HepG2 (cell line): Measurements from ENCODE around the gene TADA3. TPM values are rescaled to one million over a fixed set of nuclear protein-coding genes. Genes with fewer than 3 reads are reported as not detected.
A peak's percentile ranks its signal among the peaks of the same experiment; 100 is the strongest.

ENCODE experiments used
- ASH2L ChIP-seq: fragments of 300-600, 200-600 bp; sonication (generic); IDR thresholded peaks from 2 replicates; pipeline ENCODE4 v1.7.0; 2017; ENCODE audit warnings: low read depth, mild to moderate bottlenecking, moderate library complexity, mixed read lengths, low read length; ENCODE audit not compliant: insufficient read length
- E2F5 ChIP-seq: sonication (generic); formaldehyde crosslinking; conservative IDR thresholded peaks from 2 replicates; pipeline ENCODE4 v1.4.0; 2020; ENCODE audit warnings: missing genetic modification reagents
- IKZF5 ChIP-seq: IDR thresholded peaks from 2 replicates; pipeline ENCODE4 v1.6.1; 2018; ENCODE audit warnings: missing genetic modification reagents, mild to moderate bottlenecking, missing compliant biosample characterization
- KLF16 ChIP-seq, 2 experiments: sonication (generic) in 1 of 2; formaldehyde crosslinking in 1 of 2; IDR thresholded peaks; 2 replicates each; pipeline versions ENCODE4 v1.6.1 to v1.8.0; 2016 to 2023; ENCODE audit warnings: missing genetic modification reagents in 2 of 2, missing compliant biosample characterization in 1 of 2
- MEIS1 ChIP-seq: sonication (generic); formaldehyde crosslinking; IDR thresholded peaks from 2 replicates; pipeline ENCODE4 v1.9.0; 2021; ENCODE audit warnings: mild to moderate bottlenecking, missing genetic modification reagents, moderate library complexity, borderline replicate concordance
- MXD1 ChIP-seq: sonication (generic); formaldehyde crosslinking; IDR thresholded peaks from 2 replicates; pipeline ENCODE4 v1.4.0; 2020; ENCODE audit warnings: mild to moderate bottlenecking, missing genetic modification reagents
- NONO ChIP-seq, 2 experiments: fragments of 450-650 bp in 1 of 2; sonication (generic) in 1 of 2; formaldehyde crosslinking in 1 of 2; IDR thresholded peaks in 1 of 2; conservative IDR thresholded peaks in 1 of 2; 2 replicates each; pipeline versions ENCODE4 v1.6.1 to v1.8.0; 2017 to 2022; ENCODE audit warnings: mild to moderate bottlenecking in 1 of 2, missing genetic modification reagents in 1 of 2, moderate library complexity in 1 of 2
- PCBP2 ChIP-seq: fragments of 200-400 bp; formaldehyde crosslinking; optimal IDR thresholded peaks from 2 replicates; pipeline ENCODE3; 2018; ENCODE audit warnings: low read length, low read depth; ENCODE audit not compliant: poor library complexity, severe bottlenecking
- POLR2A ChIP-seq, 2 experiments: IDR thresholded peaks; 2 replicates each; pipeline ENCODE4 v1.6.1; 2011; ENCODE audit warnings: low read depth in 2 of 2, low read length in 2 of 2, mild to moderate bottlenecking in 1 of 2, moderate library complexity in 1 of 2; ENCODE audit not compliant: insufficient read depth in 1 of 2
- RAD51 ChIP-seq: fragments of 450-650 bp; IDR thresholded peaks from 2 replicates; pipeline ENCODE4 v1.6.1; 2016; ENCODE audit warnings: borderline replicate concordance
- RBFOX2 ChIP-seq: fragments of 200-400 bp; formaldehyde crosslinking; IDR thresholded peaks from 2 replicates; pipeline ENCODE4 v1.6.1; 2017; ENCODE audit warnings: low read depth, mild to moderate bottlenecking, low read length
- RBM39 ChIP-seq: fragments of 200-400 bp; formaldehyde crosslinking; IDR thresholded peaks from one replicate; pipeline ENCODE4 v1.6.1; 2018; ENCODE audit warnings: antibody characterized with exemption, mild to moderate bottlenecking, low read depth, low read length; ENCODE audit not compliant: poor library complexity, severe bottlenecking
- SP5 ChIP-seq: IDR thresholded peaks from 2 replicates; pipeline ENCODE4 v1.6.1; 2016; ENCODE audit warnings: low read depth, borderline replicate concordance
- TFE3 ChIP-seq: IDR thresholded peaks from 2 replicates; pipeline ENCODE4 v1.6.1; 2016
- THRA ChIP-seq: sonication (generic); formaldehyde crosslinking; IDR thresholded peaks from 2 replicates; pipeline ENCODE4 v1.4.0; 2020; ENCODE audit warnings: missing genetic modification reagents, borderline replicate concordance
- U2AF1 ChIP-seq: fragments of 200-400 bp; formaldehyde crosslinking; optimal IDR thresholded peaks from 2 replicates; pipeline ENCODE3; 2017; ENCODE audit warnings: mild to moderate bottlenecking, low read depth, low read length
- WIZ ChIP-seq: sonication (generic); formaldehyde crosslinking; IDR thresholded peaks from 2 replicates; pipeline ENCODE4 v1.5.1; 2020; ENCODE audit warnings: mild to moderate bottlenecking, missing genetic modification reagents
- ZNF264 ChIP-seq: sonication (generic); formaldehyde crosslinking; IDR thresholded peaks from 2 replicates; pipeline ENCODE4 v1.4.0; 2020; ENCODE audit warnings: missing genetic modification reagents
- ZNF317 ChIP-seq: sonication (generic); formaldehyde crosslinking; IDR thresholded peaks from 2 replicates; pipeline ENCODE4 v1.5.0; 2020; ENCODE audit warnings: mild to moderate bottlenecking, missing genetic modification reagents
- ZNF720 ChIP-seq: sonication (generic); formaldehyde crosslinking; IDR thresholded peaks from 2 replicates; pipeline ENCODE4 v1.4.0; 2020; ENCODE audit warnings: missing genetic modification reagents
- polyA plus RNA-seq, 8 experiments: library from polyadenylated mRNA; depleted of rRNA in 3 of 8; stranded (reverse) in 7 of 8; unstranded in 1 of 8; fragments of >200 nt; fragmentation: Illumina TruSeq in 4 of 8; extraction: Trizol in 4 of 8; gene quantifications; 2 replicates each; pipeline versions ENCODE4 v1.2.1 to v1.2.3, GENCODE V29; 2011 to 2016; ENCODE audit warnings: low read depth in 4 of 8, missing spikeins in 1 of 8, mixed read lengths in 1 of 8; ENCODE audit not compliant: insufficient read depth in 1 of 8
- total RNA-seq, 5 experiments: library from RNA; depleted of rRNA; stranded (reverse); fragments of >200 nt; fragmentation: Illumina TruSeq; extraction: Trizol; gene quantifications; 2 replicates each; pipeline ENCODE4 v1.2.3, GENCODE V29; 2016; ENCODE audit warnings: low read depth in 1 of 5

The TADA3 gene
- total and polyA plus RNA-seq, 2 of the 13 experiments (the other 11 are each of a cell fraction or from before 2014, with no cell fraction given): 32.1 to 37.1 TPM

- TF ChIP-seq IKZF5 (peak; percentile 72; the same call in 1 of the 2 replicates), TFE3 (CRISPR knock-in tag) (0 out of 2 replicates have a peak, but pooled peaks have one; percentile 7), RBM39 (no peak), NONO (IDR thresholded peaks at IDR 0.05) (no peak), NONO (CRISPR knock-in tag; conservative IDR thresholded peaks at IDR 0.05) (peak; percentile 37; the same call in 1 of the 2 replicates), THRA (CRISPR knock-in tag) (peak; percentile 18; the same call in 1 of the 2 replicates), KLF16 (CRISPR knock-in tag; IDR thresholded peaks at IDR 0.05) (peak in 1 of 2 experiments; percentile 69; a peak in 2 of 4 replicates), E2F5 (CRISPR knock-in tag) (peak; percentile 30; the same call in 1 of the 2 replicates), POLR2A (IDR thresholded peaks at IDR 0.05; ENCODE audit: insufficient read depth in 1 of 2, low read depth in 2 of 2, low read length in 2 of 2) (peak; percentile 62 to 73), MEIS1 (peak; percentile 35; the same call in 1 of the 2 replicates), WIZ (CRISPR knock-in tag) (no peak), ZNF720 (CRISPR knock-in tag) (no peak), PCBP2 (no peak), RAD51 (no peak), ZNF317 (CRISPR knock-in tag) (no peak), RBFOX2 (peak; percentile 64), SP5 (CRISPR knock-in tag) (peak; percentile 68), ASH2L (peak; percentile 79), MXD1 (CRISPR knock-in tag) (no peak; the same call in none of the 2 replicates), ZNF264 (no peak), U2AF1 (no peak)
Observed at GRCh38 chr3:9749645-9750555, 42.4 kb downstream of the TADA3 start, which contains the start of gene OGG1 (continued).
